ENCODE results near the gene FAHD1.

GRCh38 chr16:1817716-1818115 lies 9.3 kb upstream of the FAHD1 start:
- TF ChIP-seq CTCF (IDR thresholded peaks at IDR 0.05) (no peak), POLR2AphosphoS5 (IDR thresholded peaks at IDR 0.05) (no peak), POLR2A (IDR thresholded peaks at IDR 0.05) (no peak)

Measured in breast epithelium (tissue), 3 donors.